Activated CD4-positive, alpha-beta T cell treated with anti-CD3 and anti-CD28 coated beads, Interleukin-2, amount 50 U/mL, for 1 hour (primary cell): Measurements from ENCODE around the gene PKD1L1.
"Not testable (repeated sequence)": the region's sequence is repeated elsewhere in the genome, so short reads cannot be mapped to it uniquely, and the experiment has no call there.

Experiments used
- DNase-seq: peaks from one replicate; pipeline ENCODE4 v3.0.0-alpha.2; 2020

The PKD1L1 gene, protein sequence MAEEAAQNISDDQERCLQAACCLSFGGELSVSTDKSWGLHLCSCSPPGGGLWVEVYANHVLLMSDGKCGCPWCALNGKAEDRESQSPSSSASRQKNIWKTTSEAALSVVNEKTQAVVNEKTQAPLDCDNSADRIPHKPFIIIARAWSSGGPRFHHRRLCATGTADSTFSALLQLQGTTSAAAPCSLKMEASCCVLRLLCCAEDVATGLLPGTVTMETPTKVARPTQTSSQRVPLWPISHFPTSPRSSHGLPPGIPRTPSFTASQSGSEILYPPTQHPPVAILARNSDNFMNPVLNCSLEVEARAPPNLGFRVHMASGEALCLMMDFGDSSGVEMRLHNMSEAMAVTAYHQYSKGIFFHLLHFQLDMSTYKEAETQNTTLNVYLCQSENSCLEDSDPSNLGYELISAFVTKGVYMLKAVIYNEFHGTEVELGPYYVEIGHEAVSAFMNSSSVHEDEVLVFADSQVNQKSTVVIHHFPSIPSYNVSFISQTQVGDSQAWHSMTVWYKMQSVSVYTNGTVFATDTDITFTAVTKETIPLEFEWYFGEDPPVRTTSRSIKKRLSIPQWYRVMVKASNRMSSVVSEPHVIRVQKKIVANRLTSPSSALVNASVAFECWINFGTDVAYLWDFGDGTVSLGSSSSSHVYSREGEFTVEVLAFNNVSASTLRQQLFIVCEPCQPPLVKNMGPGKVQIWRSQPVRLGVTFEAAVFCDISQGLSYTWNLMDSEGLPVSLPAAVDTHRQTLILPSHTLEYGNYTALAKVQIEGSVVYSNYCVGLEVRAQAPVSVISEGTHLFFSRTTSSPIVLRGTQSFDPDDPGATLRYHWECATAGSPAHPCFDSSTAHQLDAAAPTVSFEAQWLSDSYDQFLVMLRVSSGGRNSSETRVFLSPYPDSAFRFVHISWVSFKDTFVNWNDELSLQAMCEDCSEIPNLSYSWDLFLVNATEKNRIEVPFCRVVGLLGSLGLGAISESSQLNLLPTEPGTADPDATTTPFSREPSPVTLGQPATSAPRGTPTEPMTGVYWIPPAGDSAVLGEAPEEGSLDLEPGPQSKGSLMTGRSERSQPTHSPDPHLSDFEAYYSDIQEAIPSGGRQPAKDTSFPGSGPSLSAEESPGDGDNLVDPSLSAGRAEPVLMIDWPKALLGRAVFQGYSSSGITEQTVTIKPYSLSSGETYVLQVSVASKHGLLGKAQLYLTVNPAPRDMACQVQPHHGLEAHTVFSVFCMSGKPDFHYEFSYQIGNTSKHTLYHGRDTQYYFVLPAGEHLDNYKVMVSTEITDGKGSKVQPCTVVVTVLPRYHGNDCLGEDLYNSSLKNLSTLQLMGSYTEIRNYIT (N-terminal part only)

DNA sequence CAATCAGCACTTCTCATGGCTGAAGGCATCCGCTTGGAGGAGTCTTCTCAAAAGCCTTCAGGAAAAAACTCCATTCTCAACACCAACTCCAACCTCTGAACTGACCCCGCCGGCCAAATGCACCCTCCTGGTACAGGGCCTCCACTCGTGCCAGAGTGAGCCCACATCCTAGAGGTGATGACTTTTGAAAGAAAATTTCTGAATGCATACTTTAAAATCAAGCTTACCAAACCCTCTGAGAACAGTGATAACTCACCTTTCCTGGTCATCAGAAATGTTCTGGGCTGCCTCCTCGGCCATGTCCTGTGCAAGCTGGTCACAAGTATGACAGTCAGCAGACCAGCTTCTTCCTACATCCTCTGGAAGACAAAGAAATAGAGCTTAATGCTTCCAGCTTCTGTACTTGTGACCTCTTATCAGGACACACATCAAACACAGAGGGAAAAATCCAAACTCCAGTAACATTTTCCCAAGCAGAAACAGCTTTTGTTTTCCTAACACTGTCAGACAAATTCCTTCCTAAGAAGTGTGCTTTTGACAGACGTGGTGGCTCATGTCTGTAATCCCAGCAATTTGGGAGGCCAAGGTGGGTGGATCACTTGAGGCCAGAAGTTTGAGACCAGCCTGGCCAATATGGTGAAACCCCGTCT is at the start of gene PKD1L1:
TSS of gene PKD1L1 (minus strand) at position 326 of the 650 bp plus-strand sequence. CDS start at position 300, 26 bp downstream.
- DNase-seq: no peak

DNA sequence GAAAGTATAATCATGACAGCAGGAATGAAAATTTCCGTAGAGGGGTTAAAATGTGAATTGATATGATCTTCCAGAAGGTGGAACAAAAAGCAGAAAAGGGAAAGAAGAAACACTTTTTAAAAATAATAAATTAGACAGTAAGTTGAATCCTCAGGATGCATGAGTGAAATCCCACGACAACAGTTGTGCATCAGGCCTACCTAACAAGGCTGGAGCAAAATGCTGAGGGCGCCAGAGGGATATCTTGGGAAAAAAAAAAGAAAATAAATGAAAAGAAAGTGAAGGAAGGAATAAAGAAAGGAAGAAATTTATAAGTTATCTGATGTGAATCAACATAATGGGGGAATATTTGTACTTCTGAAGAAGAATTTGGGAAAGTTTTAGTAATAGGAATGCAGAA is 44.2 kb upstream of the PKD1L1 start:
- DNase-seq: no peak

DNA sequence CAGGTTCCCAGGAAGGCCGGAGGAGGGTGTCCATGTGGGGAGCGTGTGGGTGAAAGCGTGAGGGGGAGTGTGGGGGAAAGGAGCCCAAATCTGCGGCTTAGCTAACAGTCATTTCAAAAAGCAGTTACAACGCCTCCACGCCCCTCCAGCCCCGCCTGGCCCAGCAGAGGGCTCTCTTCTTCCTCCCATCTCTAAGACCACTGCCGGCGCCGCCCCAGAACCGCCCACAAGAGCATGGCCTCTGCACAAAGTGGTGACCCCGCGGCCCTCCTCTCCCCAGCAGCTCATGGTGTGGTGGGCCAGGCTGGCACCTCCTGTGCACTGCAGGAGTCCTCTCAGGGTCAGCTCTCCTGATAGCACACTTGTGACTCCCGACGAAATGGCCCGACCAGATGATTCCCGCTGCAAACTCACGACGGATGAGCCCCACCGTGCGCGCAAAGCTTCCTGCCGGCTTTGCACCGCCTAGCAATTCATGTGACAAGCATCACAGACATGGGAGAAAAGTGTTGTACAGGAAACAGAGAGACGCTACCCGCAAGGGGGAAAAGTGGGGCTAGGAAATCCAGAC is 43.6 kb upstream of the PKD1L1 start:
- peak; percentile 84 for DNase-seq

DNA sequence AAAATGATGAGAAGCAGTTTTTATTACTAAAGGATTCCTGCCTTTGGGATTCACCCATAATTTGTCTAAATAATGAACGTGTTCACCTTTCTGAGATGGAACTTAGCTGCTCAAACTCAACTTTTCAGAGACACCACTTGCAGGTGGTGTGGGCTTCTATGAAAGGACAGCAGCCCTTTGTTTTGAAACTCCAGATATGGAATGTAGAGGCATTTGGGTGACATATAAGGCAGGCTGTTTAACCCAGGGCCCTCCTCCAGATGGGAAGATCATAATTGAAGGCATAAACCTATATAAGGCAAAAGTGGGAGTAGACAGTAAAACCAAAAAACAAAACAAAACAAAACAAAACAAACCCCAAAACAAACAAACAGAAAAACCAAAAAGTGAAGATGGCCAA is 43.0 kb upstream of the PKD1L1 start:
- no peak for DNase-seq

DNA sequence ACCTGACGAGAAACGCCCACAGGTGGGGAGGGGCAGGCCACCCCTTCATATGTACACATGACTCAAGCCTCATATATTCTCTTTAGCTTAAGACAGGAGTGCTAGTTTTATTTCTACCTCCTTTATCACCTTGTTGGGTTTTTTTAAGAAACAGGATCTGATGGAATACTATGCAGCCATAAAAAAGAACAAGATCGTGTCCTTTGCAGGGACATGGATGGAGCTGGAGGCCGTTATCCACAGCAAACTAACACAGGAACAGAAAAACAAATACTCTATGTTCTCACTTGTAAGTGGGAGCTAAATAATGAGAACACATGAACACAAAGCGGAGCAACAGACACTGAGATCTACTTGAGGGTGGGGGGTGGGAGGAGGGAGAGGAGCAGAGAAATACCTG is 42.3 kb upstream of the PKD1L1 start:
- no peak for DNase-seq

DNA sequence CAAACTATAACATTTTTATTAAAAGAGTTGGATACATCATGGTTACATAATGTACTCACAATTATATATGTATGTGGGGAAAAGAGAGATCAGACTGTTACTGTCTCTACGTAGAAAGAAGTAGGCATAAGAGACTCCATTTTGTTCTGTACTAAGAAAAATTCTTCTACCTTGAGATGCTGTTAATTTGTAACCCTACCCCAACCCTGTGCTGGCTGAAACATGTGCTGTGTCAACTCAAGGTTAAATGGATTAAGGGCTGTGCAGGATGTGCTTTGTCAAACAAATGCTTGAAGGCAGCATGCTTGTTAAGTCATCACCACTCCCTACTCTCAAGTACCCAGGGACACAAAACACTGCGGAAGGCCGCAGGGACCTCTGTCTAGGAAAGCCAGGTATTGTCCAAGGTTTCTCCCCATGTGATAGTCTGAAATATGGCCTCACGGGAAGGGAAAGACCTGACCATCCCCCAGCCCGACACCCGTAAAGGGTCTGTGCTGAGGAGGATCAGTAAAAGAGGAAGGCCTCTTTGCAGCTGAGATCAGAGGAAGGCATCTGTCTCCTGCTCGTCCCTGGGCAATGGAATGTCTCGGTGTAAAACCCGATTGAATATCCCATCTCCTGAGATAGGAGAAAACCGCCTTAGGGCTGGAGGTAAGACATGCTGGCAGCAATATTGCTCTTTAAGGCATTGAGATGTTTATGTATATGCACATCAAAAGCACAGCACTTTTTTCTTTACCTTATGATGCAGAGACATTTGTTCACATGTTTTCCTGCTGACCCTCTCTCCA is 41.5 kb upstream of the PKD1L1 start:
- not testable (repeated sequence) for DNase-seq

DNA sequence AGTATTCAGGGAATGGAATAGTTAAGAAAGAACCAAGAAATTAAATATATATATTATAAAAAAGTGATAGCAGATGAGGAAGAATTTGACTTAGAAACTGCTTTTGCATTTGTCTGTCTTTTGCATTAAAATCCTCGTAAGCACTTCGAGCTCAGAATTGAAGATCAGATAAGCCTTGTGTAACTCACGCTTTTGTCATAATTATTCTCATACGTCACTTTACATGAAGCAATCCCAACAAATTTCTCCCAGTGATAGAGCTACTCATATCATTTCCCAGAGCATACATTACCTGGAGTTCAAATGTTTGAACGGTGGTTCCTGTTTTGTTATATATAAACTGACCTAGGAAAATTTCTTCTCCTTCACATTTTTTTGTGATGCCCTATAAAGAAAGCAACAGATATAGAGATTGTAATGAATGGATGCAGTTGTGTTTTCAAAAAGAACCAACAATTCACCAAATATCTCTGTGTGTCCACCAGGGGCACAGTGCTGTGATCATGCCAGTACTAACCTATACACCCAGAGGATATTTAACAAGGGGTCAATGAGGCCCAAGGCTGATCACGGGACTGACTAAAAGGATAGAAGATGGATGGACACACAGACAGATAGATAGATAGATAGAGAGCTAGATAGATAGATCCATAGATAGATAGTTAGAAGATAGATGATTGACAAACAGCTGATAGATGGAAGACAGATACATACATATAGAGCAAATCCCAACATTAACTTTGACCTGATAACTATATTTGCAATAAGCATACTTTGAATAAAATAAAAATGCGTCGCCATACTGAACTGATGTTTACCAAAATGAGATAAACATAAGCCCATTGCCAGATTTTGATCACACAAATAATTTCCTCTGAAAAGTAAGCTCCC is 40.5 kb upstream of the PKD1L1 start:
- no peak for DNase-seq

DNA sequence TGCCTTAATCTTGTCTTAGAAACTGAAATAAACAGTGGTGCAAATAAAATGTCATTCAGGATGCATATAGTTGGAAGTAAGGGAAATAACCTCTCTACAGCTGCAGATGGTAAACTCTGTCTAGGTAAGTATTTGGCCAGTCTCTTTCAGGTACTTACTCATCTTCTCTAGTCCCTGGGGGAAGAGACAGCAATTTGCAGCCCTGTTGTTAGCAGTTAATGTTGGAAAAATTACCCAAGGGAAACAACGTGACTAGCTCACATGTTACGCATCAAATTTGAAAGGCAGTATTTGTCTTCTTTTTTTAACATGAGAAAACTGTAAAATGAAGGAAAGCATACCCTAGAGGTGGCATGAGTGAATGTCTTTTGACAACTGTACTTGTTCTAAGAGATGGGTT is 34.3 kb upstream of the PKD1L1 start:
- DNase-seq: no peak

DNA sequence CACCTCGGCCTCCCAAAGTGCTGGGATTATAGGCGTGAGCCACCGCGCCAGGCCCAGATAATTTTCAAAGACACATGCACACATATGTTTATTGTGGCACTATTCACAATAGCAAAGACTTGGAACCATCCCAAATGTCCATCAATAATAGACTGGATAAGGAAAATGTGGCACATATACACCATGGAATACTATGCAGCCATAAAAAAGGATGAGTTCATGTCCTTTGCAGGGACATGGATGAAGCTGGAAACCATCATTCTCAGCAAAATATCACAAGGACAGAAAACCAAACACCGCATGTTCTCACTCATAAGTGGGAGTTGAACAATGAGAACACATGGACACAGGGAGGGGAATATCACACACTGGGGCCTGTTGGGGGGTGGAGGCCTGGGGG is 32.4 kb upstream of the PKD1L1 start:
- not testable (repeated sequence) for DNase-seq

DNA sequence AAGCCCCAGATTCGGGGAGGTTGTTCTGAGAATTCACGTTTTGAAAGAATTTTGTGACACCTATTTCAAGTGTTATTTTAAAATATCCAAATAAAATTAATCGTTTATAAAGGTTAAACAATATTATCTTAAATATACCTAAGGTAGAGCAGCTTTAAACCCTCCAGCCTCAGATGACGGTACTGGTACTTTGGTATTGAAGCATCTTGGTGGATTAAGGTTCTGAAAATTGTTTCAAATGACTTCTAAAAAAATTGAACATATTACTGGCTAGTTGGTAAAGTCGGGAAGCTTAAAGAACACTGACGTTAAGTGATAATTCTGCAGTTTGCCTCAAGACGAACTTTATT is 31.5 kb upstream of the PKD1L1 start:
- DNase-seq: no peak

DNA sequence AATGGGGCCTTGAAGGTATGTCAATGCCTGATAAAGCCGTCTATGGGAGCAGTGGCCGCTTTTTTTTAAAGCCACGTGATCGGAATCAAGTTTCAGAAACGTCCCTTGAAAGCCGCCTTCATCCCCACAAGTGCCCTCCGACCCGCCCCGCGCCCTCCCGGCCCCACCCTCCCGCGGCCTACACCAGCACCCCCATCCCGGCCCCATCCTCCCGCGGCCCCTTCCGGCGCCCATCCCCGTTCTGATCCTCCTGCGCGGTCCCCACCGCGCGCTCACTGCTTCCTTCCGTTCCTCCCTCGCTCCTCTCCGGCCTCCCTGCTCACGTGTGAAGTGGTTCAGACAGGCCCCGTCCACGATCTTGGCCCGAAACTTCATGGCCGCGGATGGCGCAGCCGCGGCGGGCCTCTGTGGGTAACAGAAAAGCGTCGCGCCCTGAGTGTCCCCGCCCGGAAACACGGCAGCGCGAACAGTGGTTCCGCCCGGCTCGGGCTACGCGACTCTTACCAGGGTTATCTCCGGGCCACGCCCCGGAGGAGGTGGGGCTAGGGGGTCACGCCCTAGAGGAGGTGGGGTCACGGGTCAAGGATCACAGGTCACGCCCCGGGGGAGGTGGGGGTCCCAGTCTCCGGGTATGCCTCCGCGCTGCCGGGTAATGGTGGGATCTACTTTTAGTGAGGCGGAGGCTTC is 31.0 kb upstream of the PKD1L1 start, which contains the start of gene HUS1:
TSS of gene HUS1 (minus strand) at position 471 of the 687 bp plus-strand sequence. CDS start at position 375, 96 bp downstream.
- peak; percentile 95 for DNase-seq

DNA sequence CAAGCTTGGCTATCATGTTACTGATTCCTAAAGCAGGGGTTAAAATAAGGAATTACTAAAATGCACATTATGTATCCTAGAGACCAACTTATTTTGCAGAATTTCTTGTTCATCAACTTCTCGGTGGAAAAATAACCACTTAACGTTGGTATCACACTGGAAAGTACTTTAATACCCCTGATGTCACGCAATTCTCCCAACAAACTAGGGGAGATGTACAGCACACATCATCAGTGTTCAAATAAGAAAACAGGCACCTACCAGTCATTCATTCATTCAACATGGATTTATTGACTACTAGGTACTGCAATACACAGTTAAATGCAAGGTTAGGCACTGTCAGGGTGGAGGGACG is 30.5 kb upstream of the PKD1L1 start:
- DNase-seq: no peak

DNA sequence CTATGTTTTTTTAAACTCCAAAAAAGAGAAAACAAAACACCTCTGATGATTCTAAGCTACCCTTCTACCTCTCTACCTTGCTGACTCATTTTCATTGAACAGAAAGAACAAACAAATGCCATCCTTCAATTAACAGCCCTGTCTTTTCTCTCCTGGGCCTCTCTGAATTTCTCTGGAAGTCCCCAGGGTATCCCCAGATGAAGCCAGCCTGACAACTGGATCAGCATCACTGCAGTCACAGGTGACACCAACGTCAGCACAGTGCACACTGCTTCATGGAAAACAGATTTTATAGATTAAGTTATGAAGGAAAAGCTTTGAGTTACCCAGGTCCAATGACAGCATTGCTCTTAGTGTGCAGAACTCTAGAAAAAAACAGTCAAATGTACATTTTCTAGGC is 25.5 kb upstream of the PKD1L1 start:
- DNase-seq: no peak

DNA sequence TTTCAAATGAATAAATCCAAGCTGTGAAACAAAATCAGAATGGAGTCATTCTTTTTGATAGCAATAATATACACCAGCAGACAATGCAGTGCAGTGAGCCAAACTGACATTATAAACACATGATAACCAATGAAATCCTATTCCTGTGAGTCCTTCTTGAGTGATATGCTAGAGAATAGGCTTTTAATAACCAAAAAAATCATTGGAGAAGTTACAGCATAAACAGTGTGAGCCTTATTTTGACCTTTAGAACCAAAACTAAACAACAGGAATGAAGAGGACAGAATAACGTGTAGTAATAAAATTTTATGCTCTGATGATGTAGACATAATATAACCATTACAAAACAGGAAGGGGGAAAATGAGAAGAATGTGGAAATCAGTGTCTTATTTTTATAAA is 22.5 kb upstream of the PKD1L1 start:
- DNase-seq: no peak

DNA sequence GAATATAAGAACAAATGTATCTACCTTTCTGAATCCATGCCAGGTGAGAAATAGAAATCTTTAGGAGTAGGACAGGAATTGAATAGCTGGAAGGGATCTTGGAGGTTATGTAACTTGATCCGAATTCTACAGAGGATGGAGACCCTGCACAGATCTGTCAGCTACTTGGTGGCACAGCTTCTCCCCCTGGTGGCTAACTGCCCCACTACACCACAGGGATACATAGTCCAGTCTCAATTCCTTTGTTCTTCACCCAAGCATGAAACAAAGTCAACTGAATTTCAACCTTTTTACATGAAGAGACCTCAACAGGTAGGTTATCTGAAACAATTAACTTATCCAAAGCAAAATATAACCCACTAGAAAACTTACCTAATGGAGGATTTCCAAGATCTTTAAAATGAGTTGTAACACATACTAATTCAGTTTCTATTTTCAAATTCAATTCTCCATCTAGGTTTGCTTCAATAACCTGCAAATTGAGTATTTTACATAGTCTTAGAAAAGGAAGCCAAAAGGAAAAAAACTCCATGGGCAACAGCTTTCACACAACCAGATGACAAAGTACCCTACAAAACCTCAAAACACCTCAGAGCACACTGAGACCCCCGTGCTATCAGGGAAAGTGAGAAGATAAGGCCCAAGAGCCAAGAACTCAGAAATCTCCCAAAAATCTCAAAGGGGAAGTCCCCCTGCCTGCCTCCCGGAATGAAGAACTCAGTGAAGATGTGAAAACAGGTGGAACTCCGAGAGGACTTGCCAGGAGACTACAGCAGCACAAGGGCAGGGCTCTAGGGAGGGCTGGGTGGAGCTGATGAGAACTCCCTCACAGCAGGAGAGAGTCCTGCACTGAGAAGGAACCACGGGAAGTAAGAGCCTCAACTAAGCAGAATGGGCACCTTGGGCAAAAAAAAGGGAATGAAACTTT is 20.8 kb upstream of the PKD1L1 start:
- peak; percentile 59 for DNase-seq

DNA sequence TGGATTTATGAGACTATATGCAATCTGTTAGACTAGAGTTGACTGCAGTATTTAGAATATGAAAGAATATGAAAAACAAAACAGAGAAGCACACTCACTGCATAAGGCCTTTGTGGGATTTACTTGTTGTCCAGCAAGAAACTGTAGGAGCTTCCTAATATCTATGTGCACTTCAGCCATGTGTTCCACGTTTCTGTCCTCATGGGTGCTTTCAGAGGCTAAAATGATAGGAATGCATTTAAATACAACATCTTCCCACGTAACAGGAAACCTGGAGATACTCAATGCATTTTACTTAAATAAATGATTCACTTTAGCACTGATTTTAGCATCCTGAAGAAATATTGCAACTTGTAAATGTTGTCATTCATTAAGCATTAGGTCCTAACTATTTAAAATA is 19.4 kb upstream of the PKD1L1 start:
- no peak for DNase-seq

DNA sequence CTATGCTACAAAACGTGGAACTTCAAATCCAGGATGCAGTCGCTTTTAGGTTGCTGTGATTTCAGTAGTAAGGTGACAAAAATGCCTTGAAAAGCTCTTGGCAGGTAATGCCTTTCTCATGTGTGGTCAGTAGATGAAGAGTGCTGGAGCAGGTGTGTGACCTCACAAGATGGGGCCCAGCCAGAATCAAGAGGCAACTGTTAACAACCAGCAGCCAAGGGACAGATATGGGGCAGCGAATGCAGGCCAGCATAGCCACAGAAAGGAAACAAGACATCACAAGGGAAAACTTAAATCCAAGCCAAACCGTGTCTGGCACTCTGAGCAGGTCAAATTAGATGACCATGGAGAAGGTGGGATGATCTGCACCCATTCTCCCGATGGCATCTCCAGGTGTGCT is 18.9 kb upstream of the PKD1L1 start:
- DNase-seq: no peak

DNA sequence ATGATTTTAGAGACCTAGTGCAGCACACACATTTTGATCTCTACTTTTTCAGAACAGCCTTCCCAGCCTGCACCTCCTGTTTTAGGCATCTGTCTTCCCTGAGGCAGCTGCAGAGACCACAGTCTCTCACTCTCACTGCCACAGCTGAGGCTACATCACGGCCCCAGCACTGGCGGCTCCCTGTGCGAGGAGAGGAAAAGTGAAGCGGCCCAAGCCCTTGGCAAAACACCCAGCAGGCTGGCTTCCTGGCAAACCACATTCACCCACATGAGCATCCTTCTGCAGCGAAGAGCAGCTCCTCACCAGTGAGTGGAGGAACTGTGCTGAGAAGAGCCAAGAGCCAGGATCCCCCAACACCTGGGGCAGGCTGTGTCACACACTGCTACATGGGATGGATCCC is 17.2 kb upstream of the PKD1L1 start:
- no peak for DNase-seq

DNA sequence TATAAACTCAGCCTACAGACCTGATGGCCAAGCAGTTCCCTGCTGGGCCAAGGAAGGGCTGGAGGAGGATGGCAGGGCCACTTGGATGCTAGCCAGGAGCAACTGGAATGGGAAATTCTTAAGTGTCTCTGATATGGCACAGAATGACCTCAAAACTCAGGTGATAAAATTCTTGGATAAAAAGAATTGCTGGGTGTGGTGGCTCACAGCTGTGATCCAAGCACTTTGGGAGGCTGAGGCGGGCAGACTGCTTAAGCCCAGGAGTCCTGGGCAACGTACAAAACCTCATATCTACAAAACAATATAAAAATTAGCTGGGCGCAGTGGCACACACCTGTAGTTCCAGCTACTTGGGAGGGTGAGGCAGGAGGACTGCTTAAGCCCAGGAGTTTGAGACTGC is 14.0 kb upstream of the PKD1L1 start:
- no peak for DNase-seq
